NCI-H1092 (cell line): Measurements from ENCODE around the gene ATP8A1.
"Not testable (repeated sequence)": the region's sequence is repeated elsewhere in the genome, so short reads cannot be mapped to it uniquely, and the experiment has no call there.

Experiments used
- DNase-seq: peaks from one replicate; lab custom pipeline; 2025; lab: John Stamatoyannopoulos, UW

The ATP8A1 gene

GRCh38 chr4:42404001-42404400 is 252.9 kb downstream of the ATP8A1 start:
- DNase-seq: no peak

GRCh38 chr4:42401171-42401570 is 255.7 kb downstream of the ATP8A1 start:
- no peak for DNase-seq

GRCh38 chr4:42399393-42399792 is 257.5 kb downstream of the ATP8A1 start:
- no peak for DNase-seq

- no peak for DNase-seq
These were observed 258.0 kb downstream of the ATP8A1 start for GRCh38 chr4:42398871-42399331.

GRCh38 chr4:42398171-42398870 is 258.6 kb downstream of the ATP8A1 start:
- no peak for DNase-seq

- no peak for DNase-seq
These were observed 259.2 kb downstream of the ATP8A1 start for GRCh38 chr4:42397635-42398170.

- DNase-seq: no peak
These were observed 259.9 kb downstream of the ATP8A1 start, which contains the start of gene SHISA3 for GRCh38 chr4:42396752-42397634. TSS of gene SHISA3 (plus strand) at chr4:42397488. CDS start at chr4:42398057, 569 bp downstream.

GRCh38 chr4:42396361-42396751 is 260.5 kb downstream of the ATP8A1 start:
- no peak for DNase-seq

- no peak for DNase-seq
These were observed 261.3 kb downstream of the ATP8A1 start for GRCh38 chr4:42395595-42395994.

- no peak for DNase-seq
These were observed 264.5 kb downstream of the ATP8A1 start for GRCh38 chr4:42392436-42392835.

- DNase-seq: no peak
These were observed 264.9 kb downstream of the ATP8A1 start for GRCh38 chr4:42391981-42392380.

- DNase-seq: no peak
These were observed 265.6 kb downstream of the ATP8A1 start for GRCh38 chr4:42391355-42391664.

GRCh38 chr4:42390622-42391354 is 266.1 kb downstream of the ATP8A1 start:
- DNase-seq: no peak

GRCh38 chr4:42385516-42385915 is 271.4 kb downstream of the ATP8A1 start:
- DNase-seq: no peak

- no peak for DNase-seq
These were observed 275.2 kb downstream of the ATP8A1 start for GRCh38 chr4:42381666-42382065.

- DNase-seq: no peak
These were observed 279.4 kb downstream of the ATP8A1 start for GRCh38 chr4:42377497-42377896.

- DNase-seq: not testable (repeated sequence)
These were observed 284.6 kb downstream of the ATP8A1 start for GRCh38 chr4:42372303-42372702.

- DNase-seq: peak; percentile 38
These were observed 285.3 kb downstream of the ATP8A1 start for GRCh38 chr4:42371305-42372252.

GRCh38 chr4:42369489-42369888 is 287.4 kb downstream of the ATP8A1 start:
- DNase-seq: no peak

GRCh38 chr4:42366959-42367358 is 289.9 kb downstream of the ATP8A1 start:
- no peak for DNase-seq
